H9 (cell line): ENCODE results near the gene UBE2U. TPM values are rescaled to one million over a fixed set of nuclear protein-coding genes. Genes with fewer than 3 reads are reported as not detected.

Experiments used
- DNase-seq: peaks from one replicate; pipeline ENCODE4 v3.0.0-alpha.2; 2017
- H2AFZ ChIP-seq: one replicate; pipeline ENCODE4 v1.6.1; 2013; ENCODE audit warnings: mild to moderate bottlenecking, low read length, control low read depth, moderate library complexity
- H2AK5ac ChIP-seq: 2 replicates; pipeline ENCODE4 v1.6.1; 2013; ENCODE audit warnings: low read length, control low read depth, mixed read lengths; ENCODE audit not compliant: insufficient read length
- H2BK120ac ChIP-seq: one replicate; pipeline ENCODE4 v1.6.1; 2013; ENCODE audit warnings: low read depth, mild to moderate bottlenecking, low read length, control low read depth, inconsistent platforms; ENCODE audit not compliant: poor library complexity, severe bottlenecking
- H2BK12ac ChIP-seq: 2 replicates; pipeline ENCODE4 v1.6.1; 2013; ENCODE audit warnings: low read length, control low read depth, mixed read lengths, low read depth; ENCODE audit not compliant: insufficient read length
- H2BK15ac ChIP-seq: 2 replicates; pipeline ENCODE4 v1.6.1; 2013; ENCODE audit warnings: low read depth, low read length, control low read depth
- H2BK20ac ChIP-seq: one replicate; pipeline ENCODE4 v1.6.1; 2013; ENCODE audit warnings: low read depth, mild to moderate bottlenecking, low read length, control low read depth, inconsistent platforms; ENCODE audit not compliant: poor library complexity, severe bottlenecking
- H2BK5ac ChIP-seq: 2 replicates; pipeline ENCODE4 v1.6.1; 2013; ENCODE audit warnings: low read length, control low read depth, mixed read lengths; ENCODE audit not compliant: insufficient read length
- H3K14ac ChIP-seq: 2 replicates; pipeline ENCODE4 v1.6.1; 2013; ENCODE audit warnings: low read length, control low read depth; ENCODE audit not compliant: insufficient read depth
- H3K18ac ChIP-seq: 2 replicates; pipeline ENCODE4 v1.6.1; 2013; ENCODE audit warnings: low read depth, mild to moderate bottlenecking, mixed read lengths, low read length, control low read depth; ENCODE audit not compliant: insufficient read length
- H3K23ac ChIP-seq: 2 replicates; pipeline ENCODE4 v1.6.1; 2013; ENCODE audit warnings: low read length, control low read depth, mixed read lengths, low read depth; ENCODE audit not compliant: insufficient read length
- H3K23me2 ChIP-seq: 2 replicates; pipeline ENCODE4 v1.6.1; 2013; ENCODE audit warnings: low read depth, mild to moderate bottlenecking, mixed read lengths, low read length, control low read depth; ENCODE audit not compliant: insufficient read length, poor library complexity, severe bottlenecking
- H3K27ac ChIP-seq: 2 replicates; pipeline ENCODE4 v1.5.1; 2013; ENCODE audit warnings: low read length, control low read depth, mixed read lengths, low read depth; ENCODE audit not compliant: insufficient read length
- H3K27me3 ChIP-seq: 2 replicates; pipeline ENCODE4 v1.6.1; 2013; ENCODE audit warnings: low read length, control low read depth, inconsistent platforms; ENCODE audit not compliant: insufficient read depth
- H3K4ac ChIP-seq: 2 replicates; pipeline ENCODE4 v1.6.1; 2013; ENCODE audit warnings: low read depth, mild to moderate bottlenecking, control low read depth, inconsistent platforms, low read length, moderate library complexity
- H3K4me1 ChIP-seq: 2 replicates; pipeline ENCODE4 v1.6.1; 2013; ENCODE audit warnings: low read length, control low read depth, inconsistent platforms; ENCODE audit not compliant: insufficient read depth
- H3K4me2 ChIP-seq: 2 replicates; pipeline ENCODE4 v1.6.1; 2013; ENCODE audit warnings: low read length, control low read depth, mixed read lengths; ENCODE audit not compliant: insufficient read length, insufficient read depth
- H3K56ac ChIP-seq: 2 replicates; pipeline ENCODE4 v1.6.1; 2013; ENCODE audit warnings: low read depth, mild to moderate bottlenecking, mixed read lengths, low read length, control low read depth; ENCODE audit not compliant: insufficient read length
- H3K79me1 ChIP-seq: 2 replicates; pipeline ENCODE4 v1.6.1; 2013; ENCODE audit warnings: low read depth, mild to moderate bottlenecking, moderate library complexity, low read length, control low read depth, inconsistent platforms; ENCODE audit not compliant: insufficient read depth, poor library complexity, severe bottlenecking
- H3K79me2 ChIP-seq: 2 replicates; pipeline ENCODE4 v1.6.1; 2013; ENCODE audit warnings: low read length, control low read depth, inconsistent platforms; ENCODE audit not compliant: insufficient read depth
- H3K9ac ChIP-seq: 2 replicates; pipeline ENCODE4 v1.6.1; 2013; ENCODE audit warnings: low read length, control low read depth, mixed read lengths; ENCODE audit not compliant: insufficient read length; ENCODE audit errors: extremely low read depth
- H3K9me3 ChIP-seq: one replicate; pipeline ENCODE4 v1.6.1; 2013; ENCODE audit warnings: low read depth, low read length, inconsistent platforms; ENCODE audit not compliant: control insufficient read depth
- H3T11ph ChIP-seq: one replicate; pipeline ENCODE4 v1.6.1; 2013; ENCODE audit warnings: mild to moderate bottlenecking, low read length, control low read depth, inconsistent platforms
- H4K20me1 ChIP-seq: one replicate; pipeline ENCODE4 v1.6.1; 2013; ENCODE audit not compliant: control insufficient read depth, insufficient read length, insufficient read depth
- H4K5ac ChIP-seq: 2 replicates; pipeline ENCODE4 v1.6.1; 2013; ENCODE audit warnings: low read depth, mild to moderate bottlenecking, mixed read lengths, low read length, control low read depth; ENCODE audit not compliant: insufficient read length
- H4K8ac ChIP-seq: replicated peaks from 2 replicates; pipeline ENCODE4 v1.6.1; 2013; ENCODE audit warnings: low read length, control low read depth, mixed read lengths, low read depth; ENCODE audit not compliant: insufficient read length
- H4K91ac ChIP-seq: 2 replicates; pipeline ENCODE4 v1.6.1; 2013; ENCODE audit warnings: low read depth, mild to moderate bottlenecking, moderate library complexity, mixed read lengths, low read length, control low read depth; ENCODE audit not compliant: insufficient read length
- H3K27ac Mint-ChIP-seq, 3 experiments: 2 replicates in 2 of 3; 3 replicates in 1 of 3; pipeline ENCODE4 v1.8.0; 2020 to 2021; ENCODE audit warnings: mixed read lengths in 3 of 3, mild to moderate bottlenecking in 1 of 3, moderate library complexity in 1 of 3
- H3K27me3 Mint-ChIP-seq: 2 replicates; pipeline ENCODE4 v1.8.0; 2021; ENCODE audit warnings: low read depth, mild to moderate bottlenecking, moderate library complexity, mixed read lengths
- H3K36me3 Mint-ChIP-seq, 3 experiments: 2 replicates in 2 of 3; 3 replicates in 1 of 3; pipeline ENCODE4 v1.8.0; 2020 to 2021; ENCODE audit warnings: low read depth in 3 of 3, mixed read lengths in 3 of 3; ENCODE audit not compliant: insufficient read depth in 1 of 3
- H3K4me1 Mint-ChIP-seq, 2 experiments: 2 replicates each; pipeline ENCODE4 v1.8.0; 2020; ENCODE audit warnings: mixed read lengths in 2 of 2
- H3K4me3 Mint-ChIP-seq, 2 experiments: 2 replicates in 1 of 2; 3 replicates in 1 of 2; pipeline ENCODE4 v1.8.0; 2020 to 2021; ENCODE audit warnings: mild to moderate bottlenecking in 2 of 2, mixed read lengths in 2 of 2, moderate library complexity in 1 of 2
- H3K9me3 Mint-ChIP-seq, 2 experiments: 2 replicates in 1 of 2; 3 replicates in 1 of 2; pipeline ENCODE4 v1.8.0; 2020; ENCODE audit warnings: mild to moderate bottlenecking in 2 of 2, mixed read lengths in 2 of 2, moderate library complexity in 1 of 2
- CTCF ChIP-seq: fragments of 200-600 bp; sonication (generic); conservative IDR thresholded peaks from 3 replicates; pipeline ENCODE4 v1.8.0; 2021; ENCODE audit warnings: antibody characterized with exemption, mild to moderate bottlenecking
- WGBS: extraction: QIAGEN DNeasy Blood & Tissue Kit; methylation state at CpG from one replicate; pipeline ENCODE4 v1.1.7; 2013; ENCODE audit warnings: missing lambda C conversion rate, low lambda C conversion rate, mixed read lengths; ENCODE audit not compliant: insufficient read length; ENCODE audit errors: extremely low coverage; 5-methylcytosine and 5-hydroxymethylcytosine counted together
- total RNA-seq: library from RNA; stranded (reverse); gene quantifications from 2 replicates; pipeline ENCODE4 v1.2.1, GENCODE V29; 2021

Gene UBE2U
- total RNA-seq, 1 experiment from 2014 or later, result not detected

DNA sequence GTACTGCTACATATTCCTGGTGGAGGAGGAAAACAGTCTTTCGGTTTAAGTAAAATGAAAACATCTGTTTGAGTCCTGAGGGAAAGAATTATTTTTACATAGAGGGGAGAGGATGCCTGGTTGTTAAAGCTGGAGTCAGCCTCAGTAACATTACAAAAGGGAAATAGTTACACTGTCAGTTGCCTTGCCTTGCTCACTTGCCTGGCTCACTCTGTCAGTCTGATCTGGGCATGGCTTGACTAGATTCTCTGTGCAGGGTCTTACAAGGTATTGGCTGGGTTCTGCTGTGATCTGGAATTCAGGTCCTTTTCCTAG is 8.4 kb upstream of the UBE2U start:
- H4K91ac ChIP-seq, result no peak overlapping the region
- no peak for DNase-seq
- no peak overlapping the region for H3K9ac ChIP-seq
- H2AFZ ChIP-seq, result no peak overlapping the region
- H3K9me3 Mint-ChIP-seq, result peaks cover 4 to 10% of the 10 kb centered on the region in 2 experiments; a peak in 3 of 5 replicates
- H3K23me2 ChIP-seq, result no peaks in the 10 kb centered on the region
- TF ChIP-seq CTCF, result no peak
- no peak overlapping the region for H2BK12ac ChIP-seq
- no peak overlapping the region for H3K56ac ChIP-seq
- H3K27me3 Mint-ChIP-seq, result no peaks in the 10 kb centered on the region
- H2BK120ac ChIP-seq, result no peak overlapping the region
- peaks cover 5 to 9% of the 10 kb centered on the region in 2 experiments; a peak in 3 of 4 replicates for H3K4me1 Mint-ChIP-seq
- no peak overlapping the region for H3K27ac ChIP-seq
- H3K4me2 ChIP-seq, result no peak overlapping the region
- H3K79me1 ChIP-seq, result no peaks in the 10 kb centered on the region
- H3K23ac ChIP-seq, result no peak overlapping the region
- no peak overlapping the region for H3K18ac ChIP-seq
- H3K36me3 Mint-ChIP-seq, result peaks cover 0 to 2% (median 0%) of the 10 kb centered on the region in 3 experiments; a peak in 1 of 7 replicates
- H3K9me3 ChIP-seq, result no peaks in the 10 kb centered on the region
- H3K27ac Mint-ChIP-seq, result no peak overlapping the region; a peak in 1 of 7 replicates
- H2BK5ac ChIP-seq, result no peak overlapping the region
- H4K5ac ChIP-seq, result no peak overlapping the region
- no peak overlapping the region for H3K4ac ChIP-seq
- no peak overlapping the region for H2AK5ac ChIP-seq
- no peaks in the 10 kb centered on the region for H4K20me1 ChIP-seq
- H3K27me3 ChIP-seq, result no peaks in the 10 kb centered on the region
- WGBS, result no CpG with 5 or more reads among the region's 1 CpG
- no peaks in the 10 kb centered on the region for H3K79me2 ChIP-seq
- H3K4me1 ChIP-seq, result no peaks in the 10 kb centered on the region
- H3K4me3 Mint-ChIP-seq, result no peak overlapping the region
- no peak overlapping the region for H2BK20ac ChIP-seq
- no peak overlapping the region for H4K8ac ChIP-seq
- no peak overlapping the region for H3K14ac ChIP-seq
- H3T11ph ChIP-seq, result no peak overlapping the region
- peak overlapping the region; percentile 13; the same call in 1 of the 2 replicates for H2BK15ac ChIP-seq
